SK-N-SH treated with all-trans-retinoic acid at 6 μM for 48 hours (cell line): ENCODE measurements around the gene GOLT1B.

ENCODE experiments used
- ATAC-seq: fragments of 200-7000 bp; cut with Tn5 transposase; 3 replicates; pipeline ENCODE4 v1.9.1; 2020; ENCODE audit warnings: mild to moderate bottlenecking, moderate library complexity
- BACH2 ChIP-seq: fragments of 250-450 bp; sonication (Bioruptor Pico); IDR thresholded peaks from 2 replicates; pipeline ENCODE4 v1.9.0; 2021; ENCODE audit warnings: mild to moderate bottlenecking, borderline replicate concordance
- ESRRG ChIP-seq: fragments of 250-450 bp; sonication (Bioruptor Pico); IDR thresholded peaks from 2 replicates; pipeline ENCODE4 v1.6.1; 2021; ENCODE audit warnings: mild to moderate bottlenecking
- GLIS3 ChIP-seq: fragments of 250-450 bp; sonication (Bioruptor Pico); IDR thresholded peaks from 2 replicates; pipeline ENCODE4 v1.5.0; 2020; ENCODE audit warnings: mild to moderate bottlenecking, moderate library complexity
- OSR1 ChIP-seq: fragments of 250-450 bp; sonication (Bioruptor Pico); IDR thresholded peaks from 2 replicates; pipeline ENCODE4 v1.8.0; 2022; ENCODE audit warnings: moderate library complexity, mild to moderate bottlenecking, inconsistent platforms
- PPARA ChIP-seq: fragments of 250-450 bp; sonication (Bioruptor Pico); IDR thresholded peaks from 2 replicates; pipeline ENCODE4 v1.5.0; 2020; ENCODE audit warnings: mild to moderate bottlenecking, borderline replicate concordance
- RARB ChIP-seq: fragments of 250-450 bp; sonication (Bioruptor Pico); IDR thresholded peaks from 2 replicates; pipeline ENCODE4 v1.8.0; 2021; ENCODE audit warnings: mild to moderate bottlenecking, moderate library complexity
- SNAI2 ChIP-seq: fragments of 250-450 bp; sonication (Bioruptor Pico); IDR thresholded peaks from 2 replicates; pipeline ENCODE4 v1.5.0; 2020; ENCODE audit warnings: mild to moderate bottlenecking, moderate library complexity
- TOX ChIP-seq: fragments of 250-450 bp; sonication (Bioruptor Pico); IDR thresholded peaks from 2 replicates; pipeline ENCODE4 v1.8.0; 2021; ENCODE audit warnings: mild to moderate bottlenecking, moderate library complexity, borderline replicate concordance
- ZC3H10 ChIP-seq: fragments of 250-450 bp; sonication (Bioruptor Pico); IDR thresholded peaks from 2 replicates; pipeline ENCODE4 v1.5.1; 2021; ENCODE audit warnings: mild to moderate bottlenecking, moderate library complexity
- ZFP3 ChIP-seq: fragments of 250-450 bp; sonication (Bioruptor Pico); IDR thresholded peaks from 2 replicates; pipeline ENCODE4 v1.5.0; 2020; ENCODE audit warnings: mild to moderate bottlenecking, moderate library complexity
- ZFP30 ChIP-seq: fragments of 450-650 bp; formaldehyde crosslinking; IDR thresholded peaks from 2 replicates; pipeline ENCODE4 v1.5.0; 2022; ENCODE audit warnings: mild to moderate bottlenecking, moderate library complexity
- ZNF565 ChIP-seq: fragments of 450-650 bp; formaldehyde crosslinking; conservative IDR thresholded peaks from 2 replicates; pipeline ENCODE4 v1.5.0; 2020; ENCODE audit warnings: low read depth, mild to moderate bottlenecking, moderate library complexity
- ZNF70 ChIP-seq: fragments of 450-650 bp; formaldehyde crosslinking; IDR thresholded peaks from 2 replicates; pipeline ENCODE4 v1.5.0; 2020; ENCODE audit warnings: mild to moderate bottlenecking, moderate library complexity
- ZNF8 ChIP-seq: fragments of 450-650 bp; formaldehyde crosslinking; IDR thresholded peaks from 2 replicates; pipeline ENCODE4 v1.5.0; 2020; ENCODE audit warnings: mild to moderate bottlenecking, moderate library complexity
- TF ChIP-seq, protein P1 (sequence below): fragments of 250-450 bp; sonication (Bioruptor Pico); IDR thresholded peaks from 2 replicates; pipeline ENCODE4 v1.5.1; 2021; ENCODE audit warnings: mild to moderate bottlenecking, moderate library complexity
- TF ChIP-seq, protein P2 (sequence below): fragments of 250-450 bp; sonication (Bioruptor Pico); IDR thresholded peaks from 2 replicates; pipeline ENCODE4 v1.8.0; 2020; ENCODE audit warnings: mild to moderate bottlenecking, moderate library complexity, borderline replicate concordance
- TF ChIP-seq, protein P3 (sequence below): fragments of 250-450 bp; sonication (Bioruptor Pico); IDR thresholded peaks from 2 replicates; pipeline ENCODE4 v1.5.0; 2020; ENCODE audit warnings: mild to moderate bottlenecking, moderate library complexity
- TF ChIP-seq, protein P4 (sequence below): fragments of 250-450 bp; sonication (Bioruptor Pico); IDR thresholded peaks from 2 replicates; pipeline ENCODE4 v1.5.1; 2020; ENCODE audit warnings: low read depth, mild to moderate bottlenecking, moderate library complexity
- TF ChIP-seq, protein P5 (sequence below): fragments of 250-450 bp; sonication (Bioruptor Pico); IDR thresholded peaks from 2 replicates; pipeline ENCODE4 v1.8.0; 2021; ENCODE audit warnings: low read depth, mild to moderate bottlenecking, moderate library complexity, borderline replicate concordance

GOLT1B gene

DNA sequence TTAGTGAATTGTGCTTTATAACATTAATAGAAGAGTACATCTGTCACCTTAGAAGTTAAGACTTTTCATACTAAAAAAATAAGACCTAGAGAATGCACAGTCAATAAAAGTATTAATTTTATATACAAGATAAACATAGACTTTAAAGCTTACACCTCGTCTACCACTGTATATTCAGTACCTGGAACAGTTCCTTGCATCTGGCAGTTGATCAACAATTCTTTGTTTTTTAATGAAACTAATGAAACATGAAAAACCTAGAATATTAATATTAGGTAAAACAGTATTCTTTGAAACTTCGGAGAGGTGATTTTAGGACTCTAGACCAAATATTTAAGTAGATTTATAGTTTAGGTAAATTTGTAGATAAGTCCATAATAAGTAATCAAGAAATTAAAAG is 4.3 kb downstream of the GOLT1B start (continued):
- TF ChIP-seq, protein P1, sequence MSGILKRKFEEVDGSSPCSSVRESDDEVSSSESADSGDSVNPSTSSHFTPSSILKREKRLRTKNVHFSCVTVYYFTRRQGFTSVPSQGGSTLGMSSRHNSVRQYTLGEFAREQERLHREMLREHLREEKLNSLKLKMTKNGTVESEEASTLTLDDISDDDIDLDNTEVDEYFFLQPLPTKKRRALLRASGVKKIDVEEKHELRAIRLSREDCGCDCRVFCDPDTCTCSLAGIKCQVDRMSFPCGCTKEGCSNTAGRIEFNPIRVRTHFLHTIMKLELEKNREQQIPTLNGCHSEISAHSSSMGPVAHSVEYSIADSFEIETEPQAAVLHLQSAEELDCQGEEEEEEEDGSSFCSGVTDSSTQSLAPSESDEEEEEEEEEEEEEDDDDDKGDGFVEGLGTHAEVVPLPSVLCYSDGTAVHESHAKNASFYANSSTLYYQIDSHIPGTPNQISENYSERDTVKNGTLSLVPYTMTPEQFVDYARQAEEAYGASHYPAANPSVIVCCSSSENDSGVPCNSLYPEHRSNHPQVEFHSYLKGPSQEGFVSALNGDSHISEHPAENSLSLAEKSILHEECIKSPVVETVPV (CRISPR knock-in tag): no peak
- TF ChIP-seq ZNF70 (no peak), ZNF565 (no peak), SNAI2 (no peak)
- TF ChIP-seq, all 23 proteins: peak for 0

DNA sequence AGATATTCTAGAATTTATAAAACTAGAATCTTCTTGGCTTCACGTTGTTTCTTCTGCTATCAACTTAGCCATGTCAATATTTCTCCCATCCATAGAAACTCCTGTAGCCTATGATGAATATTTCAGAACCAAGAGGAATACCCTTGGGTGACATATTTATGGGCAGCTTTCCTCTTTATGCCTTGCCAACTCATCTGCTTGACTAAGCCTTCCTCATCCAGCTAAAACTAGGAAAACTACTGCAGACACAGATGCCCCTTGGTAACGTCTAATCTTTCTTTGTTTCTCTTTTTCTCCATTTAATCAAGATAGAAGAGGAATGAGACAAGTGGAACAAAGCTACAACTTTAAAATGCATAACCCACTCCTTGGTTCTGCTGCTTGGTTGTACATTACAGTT is 6.3 kb downstream of the GOLT1B start:
- no peak for TF ChIP-seq PPARA
- TF ChIP-seq SNAI2: no peak
- TF ChIP-seq OSR1 (CRISPR knock-in tag): no peak
- TF ChIP-seq ZFP3 (CRISPR knock-in tag): no peak
- no peak for TF ChIP-seq BACH2 (CRISPR knock-in tag)
- no peak for TF ChIP-seq RARB (CRISPR knock-in tag)
- ATAC-seq: no peak

DNA sequence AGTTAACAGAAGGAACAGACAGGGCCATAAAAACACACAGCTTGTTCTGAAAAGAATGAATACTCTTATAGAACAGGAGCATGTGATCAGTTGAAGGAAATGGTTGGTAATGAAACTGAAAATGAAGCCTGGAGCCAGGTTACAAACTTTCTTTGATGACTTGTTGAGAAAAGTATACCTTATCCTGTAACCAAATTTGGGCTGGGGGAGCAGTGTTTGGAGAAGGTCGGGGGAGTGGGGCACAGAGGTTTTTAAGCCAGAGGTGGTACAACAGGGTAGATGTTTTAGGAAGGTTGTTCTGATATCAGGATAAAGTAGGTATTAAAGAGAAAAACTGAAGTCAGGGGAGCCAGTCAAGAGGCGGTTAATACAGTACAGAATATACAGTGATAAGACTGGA is 8.2 kb downstream of the GOLT1B start:
- no peak for ATAC-seq
- no peak for TF ChIP-seq SNAI2
- no peak for TF ChIP-seq OSR1 (CRISPR knock-in tag)

DNA sequence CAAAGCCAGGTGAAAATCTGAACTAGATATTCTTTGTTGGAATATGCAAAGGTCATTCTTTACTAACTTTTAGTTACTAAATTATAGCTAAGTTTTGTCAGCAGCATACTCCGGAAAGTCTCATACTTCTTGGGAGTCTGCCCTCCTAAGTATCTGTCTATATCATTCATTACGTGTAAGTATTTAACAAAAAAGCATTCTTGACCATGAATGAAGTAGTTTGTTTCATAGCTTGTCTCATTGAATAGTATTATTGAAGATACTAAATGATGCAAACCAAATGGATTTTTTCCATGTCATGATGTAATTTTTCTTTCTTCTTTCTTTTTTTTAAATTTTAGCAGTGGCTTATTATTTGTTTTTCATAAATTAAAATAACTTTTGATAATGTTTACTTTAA is 14.7 kb downstream of the GOLT1B start:
- no peak for ATAC-seq
- no peak for TF ChIP-seq ZC3H10 (CRISPR knock-in tag)
- TF ChIP-seq BACH2 (CRISPR knock-in tag): no peak
- TF ChIP-seq, protein P2, sequence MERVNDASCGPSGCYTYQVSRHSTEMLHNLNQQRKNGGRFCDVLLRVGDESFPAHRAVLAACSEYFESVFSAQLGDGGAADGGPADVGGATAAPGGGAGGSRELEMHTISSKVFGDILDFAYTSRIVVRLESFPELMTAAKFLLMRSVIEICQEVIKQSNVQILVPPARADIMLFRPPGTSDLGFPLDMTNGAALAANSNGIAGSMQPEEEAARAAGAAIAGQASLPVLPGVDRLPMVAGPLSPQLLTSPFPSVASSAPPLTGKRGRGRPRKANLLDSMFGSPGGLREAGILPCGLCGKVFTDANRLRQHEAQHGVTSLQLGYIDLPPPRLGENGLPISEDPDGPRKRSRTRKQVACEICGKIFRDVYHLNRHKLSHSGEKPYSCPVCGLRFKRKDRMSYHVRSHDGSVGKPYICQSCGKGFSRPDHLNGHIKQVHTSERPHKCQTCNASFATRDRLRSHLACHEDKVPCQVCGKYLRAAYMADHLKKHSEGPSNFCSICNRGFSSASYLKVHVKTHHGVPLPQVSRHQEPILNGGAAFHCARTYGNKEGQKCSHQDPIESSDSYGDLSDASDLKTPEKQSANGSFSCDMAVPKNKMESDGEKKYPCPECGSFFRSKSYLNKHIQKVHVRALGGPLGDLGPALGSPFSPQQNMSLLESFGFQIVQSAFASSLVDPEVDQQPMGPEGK (CRISPR knock-in tag): no peak
- no peak for TF ChIP-seq ZNF565
- no peak for TF ChIP-seq ZNF70
- TF ChIP-seq, protein P3, sequence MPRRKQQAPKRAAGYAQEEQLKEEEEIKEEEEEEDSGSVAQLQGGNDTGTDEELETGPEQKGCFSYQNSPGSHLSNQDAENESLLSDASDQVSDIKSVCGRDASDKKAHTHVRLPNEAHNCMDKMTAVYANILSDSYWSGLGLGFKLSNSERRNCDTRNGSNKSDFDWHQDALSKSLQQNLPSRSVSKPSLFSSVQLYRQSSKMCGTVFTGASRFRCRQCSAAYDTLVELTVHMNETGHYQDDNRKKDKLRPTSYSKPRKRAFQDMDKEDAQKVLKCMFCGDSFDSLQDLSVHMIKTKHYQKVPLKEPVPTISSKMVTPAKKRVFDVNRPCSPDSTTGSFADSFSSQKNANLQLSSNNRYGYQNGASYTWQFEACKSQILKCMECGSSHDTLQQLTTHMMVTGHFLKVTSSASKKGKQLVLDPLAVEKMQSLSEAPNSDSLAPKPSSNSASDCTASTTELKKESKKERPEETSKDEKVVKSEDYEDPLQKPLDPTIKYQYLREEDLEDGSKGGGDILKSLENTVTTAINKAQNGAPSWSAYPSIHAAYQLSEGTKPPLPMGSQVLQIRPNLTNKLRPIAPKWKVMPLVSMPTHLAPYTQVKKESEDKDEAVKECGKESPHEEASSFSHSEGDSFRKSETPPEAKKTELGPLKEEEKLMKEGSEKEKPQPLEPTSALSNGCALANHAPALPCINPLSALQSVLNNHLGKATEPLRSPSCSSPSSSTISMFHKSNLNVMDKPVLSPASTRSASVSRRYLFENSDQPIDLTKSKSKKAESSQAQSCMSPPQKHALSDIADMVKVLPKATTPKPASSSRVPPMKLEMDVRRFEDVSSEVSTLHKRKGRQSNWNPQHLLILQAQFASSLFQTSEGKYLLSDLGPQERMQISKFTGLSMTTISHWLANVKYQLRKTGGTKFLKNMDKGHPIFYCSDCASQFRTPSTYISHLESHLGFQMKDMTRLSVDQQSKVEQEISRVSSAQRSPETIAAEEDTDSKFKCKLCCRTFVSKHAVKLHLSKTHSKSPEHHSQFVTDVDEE: no peak
- no peak for TF ChIP-seq ZFP3 (CRISPR knock-in tag)
- TF ChIP-seq SNAI2: no peak
- TF ChIP-seq ZFP30 (CRISPR knock-in tag): no peak
- TF ChIP-seq TOX (CRISPR knock-in tag): no peak
- TF ChIP-seq, protein P1 (CRISPR knock-in tag): no peak

DNA sequence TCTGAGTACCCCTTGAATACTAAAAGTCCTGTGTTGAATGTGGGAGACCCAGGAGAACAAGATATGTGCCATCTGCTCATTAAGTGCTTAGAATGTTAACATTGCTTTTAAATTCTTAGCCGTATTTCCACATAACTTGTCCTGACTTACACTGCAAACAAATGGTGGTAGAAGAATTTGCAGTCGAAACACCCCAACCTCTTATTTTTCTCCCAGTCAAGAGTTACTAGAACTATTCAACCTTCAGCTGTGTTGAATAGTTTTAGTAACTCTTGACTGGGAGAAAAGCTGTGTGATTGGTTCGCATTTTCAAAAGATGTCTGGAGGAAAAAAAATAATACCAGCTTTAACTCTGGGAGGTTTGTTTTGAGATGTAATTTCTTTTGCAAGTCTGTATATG is 16.9 kb downstream of the GOLT1B start:
- no peak for ATAC-seq
- TF ChIP-seq ZFP3 (CRISPR knock-in tag): no peak

DNA sequence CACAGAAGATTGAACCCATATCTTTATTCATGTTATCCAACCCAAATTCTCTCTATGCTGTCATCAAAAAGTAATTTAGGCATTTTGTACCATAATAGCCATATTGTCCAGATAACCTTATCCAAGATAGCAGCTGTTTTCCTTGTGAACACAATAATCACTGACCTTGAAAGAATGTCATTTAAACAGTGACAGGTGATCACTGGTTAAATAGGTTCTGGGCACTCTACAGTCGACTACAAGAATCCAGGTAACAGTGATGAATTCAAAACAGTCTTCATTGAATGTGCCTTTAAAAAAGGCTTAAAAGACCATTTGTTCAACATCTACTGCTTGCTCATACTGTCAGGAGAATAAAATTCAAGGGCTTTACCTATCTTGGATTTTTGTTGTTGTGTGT is 20.0 kb downstream of the GOLT1B start:
- ATAC-seq: no peak
- TF ChIP-seq BACH2 (CRISPR knock-in tag) (no peak), OSR1 (CRISPR knock-in tag) (no peak), PPARA (no peak), ZNF8 (CRISPR knock-in tag) (no peak), ESRRG (no peak), SNAI2 (no peak), RARB (CRISPR knock-in tag) (no peak), GLIS3 (no peak), ZFP3 (CRISPR knock-in tag) (no peak), ZNF565 (no peak), TOX (CRISPR knock-in tag) (no peak), ZNF70 (no peak)
- TF ChIP-seq, protein P4, sequence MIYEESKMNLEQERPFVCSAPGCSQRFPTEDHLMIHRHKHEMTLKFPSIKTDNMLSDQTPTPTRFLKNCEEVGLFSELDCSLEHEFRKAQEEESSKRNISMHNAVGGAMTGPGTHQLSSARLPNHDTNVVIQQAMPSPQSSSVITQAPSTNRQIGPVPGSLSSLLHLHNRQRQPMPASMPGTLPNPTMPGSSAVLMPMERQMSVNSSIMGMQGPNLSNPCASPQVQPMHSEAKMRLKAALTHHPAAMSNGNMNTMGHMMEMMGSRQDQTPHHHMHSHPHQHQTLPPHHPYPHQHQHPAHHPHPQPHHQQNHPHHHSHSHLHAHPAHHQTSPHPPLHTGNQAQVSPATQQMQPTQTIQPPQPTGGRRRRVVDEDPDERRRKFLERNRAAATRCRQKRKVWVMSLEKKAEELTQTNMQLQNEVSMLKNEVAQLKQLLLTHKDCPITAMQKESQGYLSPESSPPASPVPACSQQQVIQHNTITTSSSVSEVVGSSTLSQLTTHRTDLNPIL (CRISPR knock-in tag): no peak
- TF ChIP-seq, protein P5, sequence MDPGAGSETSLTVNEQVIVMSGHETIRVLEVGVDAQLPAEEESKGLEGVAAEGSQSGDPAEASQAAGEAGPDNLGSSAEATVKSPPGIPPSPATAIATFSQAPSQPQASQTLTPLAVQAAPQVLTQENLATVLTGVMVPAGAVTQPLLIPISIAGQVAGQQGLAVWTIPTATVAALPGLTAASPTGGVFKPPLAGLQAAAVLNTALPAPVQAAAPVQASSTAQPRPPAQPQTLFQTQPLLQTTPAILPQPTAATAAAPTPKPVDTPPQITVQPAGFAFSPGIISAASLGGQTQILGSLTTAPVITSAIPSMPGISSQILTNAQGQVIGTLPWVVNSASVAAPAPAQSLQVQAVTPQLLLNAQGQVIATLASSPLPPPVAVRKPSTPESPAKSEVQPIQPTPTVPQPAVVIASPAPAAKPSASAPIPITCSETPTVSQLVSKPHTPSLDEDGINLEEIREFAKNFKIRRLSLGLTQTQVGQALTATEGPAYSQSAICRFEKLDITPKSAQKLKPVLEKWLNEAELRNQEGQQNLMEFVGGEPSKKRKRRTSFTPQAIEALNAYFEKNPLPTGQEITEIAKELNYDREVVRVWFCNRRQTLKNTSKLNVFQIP: no peak
- TF ChIP-seq, protein P1 (CRISPR knock-in tag): no peak
